ENCODE results near the gene TTPAL.

GRCh38 chr20:44433751-44434538 lies 41.7 kb upstream of the TTPAL start:
- TF ChIP-seq SP1 (IDR thresholded peaks at IDR 0.05) (no peak), CTBP1 (IDR thresholded peaks at IDR 0.05; ENCODE audit: borderline replicate concordance) (no peak), FOXM1 (IDR thresholded peaks at IDR 0.05; ENCODE audit: borderline replicate concordance) (no peak), SUZ12 (IDR thresholded peaks at IDR 0.05) (no peak), HDGF (IDR thresholded peaks at IDR 0.05; ENCODE audit: borderline replicate concordance) (no peak), BHLHE40 (IDR thresholded peaks at IDR 0.05; ENCODE audit: borderline replicate concordance) (no peak)

Measured in HEK293T (cell line).